ENCODE results near the gene LETMD1. TPM values are rescaled to one million over a fixed set of nuclear protein-coding genes. Genes with fewer than 3 reads are reported as not detected.

Gene LETMD1
- total and polyA plus RNA-seq, 2 of the 13 experiments (the other 11 are each of a cell fraction or from before 2014, with no cell fraction given), result 43.3 to 87.7 TPM

DNA sequence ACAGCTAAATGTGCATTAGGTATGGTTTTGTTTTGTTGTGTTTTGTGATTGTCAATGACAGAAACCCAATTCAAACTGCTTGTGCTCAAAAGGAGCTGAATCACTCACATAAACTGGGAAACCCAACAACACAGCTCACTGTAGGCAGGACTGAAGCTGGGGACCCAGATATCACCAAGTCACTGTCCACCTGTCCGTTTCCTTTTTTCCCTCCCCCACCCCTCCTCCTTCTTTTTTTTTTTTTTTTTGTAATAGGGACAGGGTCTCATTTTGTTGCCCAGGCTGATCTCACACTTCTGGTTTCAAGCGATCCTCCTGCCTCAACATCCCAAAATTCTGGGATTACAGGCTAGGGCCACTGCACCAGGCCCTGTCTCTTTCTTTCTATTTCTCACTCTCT, 15.1 kb upstream of the LETMD1 start (continued):
- TF ChIP-seq NFYC (CRISPR knock-in tag; IDR thresholded peaks at IDR 0.05), result no peak
- no peak for TF ChIP-seq CBX2 (IDR thresholded peaks at IDR 0.05; ENCODE audit: low read depth, low read length)
- TF ChIP-seq CBX2 (CRISPR knock-in tag; IDR thresholded peaks at IDR 0.05; ENCODE audit: low read depth), result no peak
- TF ChIP-seq CHD4 (IDR thresholded peaks at IDR 0.05; ENCODE audit: borderline replicate concordance, low read length), result no peak
- TF ChIP-seq ZNF235 (CRISPR knock-in tag; IDR thresholded peaks at IDR 0.05; ENCODE audit: borderline replicate concordance), result no peak
- TF ChIP-seq, protein P1, sequence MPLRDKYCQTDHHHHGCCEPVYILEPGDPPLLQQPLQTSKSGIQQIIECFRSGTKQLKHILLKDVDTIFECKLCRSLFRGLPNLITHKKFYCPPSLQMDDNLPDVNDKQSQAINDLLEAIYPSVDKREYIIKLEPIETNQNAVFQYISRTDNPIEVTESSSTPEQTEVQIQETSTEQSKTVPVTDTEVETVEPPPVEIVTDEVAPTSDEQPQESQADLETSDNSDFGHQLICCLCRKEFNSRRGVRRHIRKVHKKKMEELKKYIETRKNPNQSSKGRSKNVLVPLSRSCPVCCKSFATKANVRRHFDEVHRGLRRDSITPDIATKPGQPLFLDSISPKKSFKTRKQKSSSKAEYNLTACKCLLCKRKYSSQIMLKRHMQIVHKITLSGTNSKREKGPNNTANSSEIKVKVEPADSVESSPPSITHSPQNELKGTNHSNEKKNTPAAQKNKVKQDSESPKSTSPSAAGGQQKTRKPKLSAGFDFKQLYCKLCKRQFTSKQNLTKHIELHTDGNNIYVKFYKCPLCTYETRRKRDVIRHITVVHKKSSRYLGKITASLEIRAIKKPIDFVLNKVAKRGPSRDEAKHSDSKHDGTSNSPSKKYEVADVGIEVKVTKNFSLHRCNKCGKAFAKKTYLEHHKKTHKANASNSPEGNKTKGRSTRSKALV (CRISPR knock-in tag; IDR thresholded peaks at IDR 0.05), result no peak
- TF ChIP-seq GTF2F1 (IDR thresholded peaks at IDR 0.05; ENCODE audit: low read length), result no peak
- no peak for TF ChIP-seq ZNF772 (CRISPR knock-in tag; IDR thresholded peaks at IDR 0.05)

DNA sequence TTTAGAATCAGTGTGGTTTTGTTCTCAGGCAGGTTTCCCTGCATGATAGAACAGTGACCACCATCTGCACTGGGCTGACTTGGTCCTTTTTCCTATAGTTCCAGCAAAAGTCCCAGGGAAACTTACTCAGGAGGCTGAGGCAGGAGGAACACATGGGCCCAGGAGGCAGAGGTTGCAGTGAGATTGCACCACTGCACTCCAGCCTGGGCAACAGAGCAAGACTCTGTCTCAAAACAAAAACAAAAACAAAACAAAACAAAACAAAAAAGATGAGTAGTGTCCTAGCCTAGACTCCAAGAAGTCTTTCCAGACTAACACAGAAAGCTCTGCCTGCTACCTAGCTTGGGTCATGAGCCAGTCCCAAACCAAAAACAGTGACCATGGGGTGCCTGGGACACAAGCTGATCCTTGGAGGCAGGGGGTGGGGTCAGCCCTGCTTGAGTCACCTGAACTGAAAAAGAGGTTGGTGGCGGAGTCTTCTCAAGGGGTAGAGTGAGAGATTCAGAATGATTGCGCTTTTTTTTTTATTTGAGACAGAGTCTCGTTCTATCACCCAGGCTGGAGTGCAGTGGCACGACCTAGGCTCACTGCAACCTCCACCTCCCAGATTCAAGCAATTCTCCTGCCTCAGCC, 14.6 kb upstream of the LETMD1 start:
- no peaks in the 10 kb centered on the region for H3K27me3 ChIP-seq (ENCODE audit: control insufficient read depth in 1 of 2, insufficient read depth in 2 of 2, low read length in 2 of 2)
- H2AFZ ChIP-seq (ENCODE audit: low read length), result no peak overlapping the region
- in situ Hi-C loops (cut with HindIII; ENCODE audit: extremely low pct_ligation_motif_present, low pct_unique_long_range_greater_than_20kb), result no loop called here
- TF ChIP-seq, protein P2, sequence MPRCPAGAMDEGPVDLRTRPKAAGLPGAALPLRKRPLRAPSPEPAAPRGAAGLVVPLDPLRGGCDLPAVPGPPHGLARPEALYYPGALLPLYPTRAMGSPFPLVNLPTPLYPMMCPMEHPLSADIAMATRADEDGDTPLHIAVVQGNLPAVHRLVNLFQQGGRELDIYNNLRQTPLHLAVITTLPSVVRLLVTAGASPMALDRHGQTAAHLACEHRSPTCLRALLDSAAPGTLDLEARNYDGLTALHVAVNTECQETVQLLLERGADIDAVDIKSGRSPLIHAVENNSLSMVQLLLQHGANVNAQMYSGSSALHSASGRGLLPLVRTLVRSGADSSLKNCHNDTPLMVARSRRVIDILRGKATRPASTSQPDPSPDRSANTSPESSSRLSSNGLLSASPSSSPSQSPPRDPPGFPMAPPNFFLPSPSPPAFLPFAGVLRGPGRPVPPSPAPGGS (CRISPR knock-in tag; IDR thresholded peaks at IDR 0.05), result no peak
- peak; percentile 68; the same call in 1 of the 2 replicates for TF ChIP-seq ZNF121 (CRISPR knock-in tag; IDR thresholded peaks at IDR 0.05)
- TF ChIP-seq, protein P3, sequence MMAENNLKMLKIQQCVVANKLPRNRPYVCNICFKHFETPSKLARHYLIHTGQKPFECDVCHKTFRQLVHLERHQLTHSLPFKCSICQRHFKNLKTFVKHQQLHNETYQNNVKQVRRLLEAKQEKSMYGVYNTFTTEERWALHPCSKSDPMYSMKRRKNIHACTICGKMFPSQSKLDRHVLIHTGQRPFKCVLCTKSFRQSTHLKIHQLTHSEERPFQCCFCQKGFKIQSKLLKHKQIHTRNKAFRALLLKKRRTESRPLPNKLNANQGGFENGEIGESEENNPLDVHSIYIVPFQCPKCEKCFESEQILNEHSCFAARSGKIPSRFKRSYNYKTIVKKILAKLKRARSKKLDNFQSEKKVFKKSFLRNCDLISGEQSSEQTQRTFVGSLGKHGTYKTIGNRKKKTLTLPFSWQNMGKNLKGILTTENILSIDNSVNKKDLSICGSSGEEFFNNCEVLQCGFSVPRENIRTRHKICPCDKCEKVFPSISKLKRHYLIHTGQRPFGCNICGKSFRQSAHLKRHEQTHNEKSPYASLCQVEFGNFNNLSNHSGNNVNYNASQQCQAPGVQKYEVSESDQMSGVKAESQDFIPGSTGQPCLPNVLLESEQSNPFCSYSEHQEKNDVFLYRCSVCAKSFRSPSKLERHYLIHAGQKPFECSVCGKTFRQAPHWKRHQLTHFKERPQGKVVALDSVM (CRISPR knock-in tag; IDR thresholded peaks at IDR 0.05), result 0 out of 2 replicates have a peak, but pooled peaks have one; percentile 46
- peaks cover 62% of the 10 kb centered on the region for H3K4me1 ChIP-seq (ENCODE audit: insufficient read depth, low read length)
- FAIRE-seq (no peak), DNase-seq (ENCODE audit: low spot score) (no peak), ATAC-seq (no peak)
- WGBS (ENCODE audit: low lambda C conversion rate), result 83% methylated on average over 4 of the region's 4 CpGs
- intact Hi-C loops (cut with micrococcal nuclease; ENCODE audit: unreplicated experiment), result no loop called here
- H3K4me2 ChIP-seq (ENCODE audit: low read depth, low read length), result no peak overlapping the region
- no peaks in the 10 kb centered on the region for H4K20me1 ChIP-seq (ENCODE audit: insufficient read depth, low read length)
- no peak overlapping the region for H3K27ac ChIP-seq (ENCODE audit: extremely low read length, insufficient read depth, low read length)
- BruUV-seq (replicated peaks), result no TSS peak
- no peaks in the 10 kb centered on the region for H3K9me3 ChIP-seq (ENCODE audit: low read length)
- ChIA-PET POLR2A (no interaction called here), CTCF (ENCODE audit: low intra/inter-chr PET ratio, low total read pairs) (no interaction called here)
- H3K79me2 ChIP-seq (ENCODE audit: insufficient read depth, low read length), result no peaks in the 10 kb centered on the region
- H3K36me3 ChIP-seq (replicated peaks in 1 of 2; ENCODE audit: control insufficient read depth in 1 of 2, insufficient read depth in 2 of 2, low read length in 2 of 2), result no peaks in the 10 kb centered on the region
- no peak overlapping the region for H3K4me3 ChIP-seq (replicated peaks in 1 of 3; ENCODE audit: insufficient read depth in 1 of 3, low read depth in 2 of 3, low read length in 3 of 3)
- no peak overlapping the region for H3K9ac ChIP-seq (ENCODE audit: insufficient read depth, low read depth, low read length)
